NCI-H1048 (cell line): ENCODE data around the gene SCAF8.
"Not testable (repeated sequence)": the region's sequence is repeated elsewhere in the genome, so short reads cannot be mapped to it uniquely, and the experiment has no call there.

ENCODE experiments used
- DNase-seq: peaks from one replicate; lab custom pipeline; 2025; lab: John Stamatoyannopoulos, UW

The SCAF8 gene

DNA sequence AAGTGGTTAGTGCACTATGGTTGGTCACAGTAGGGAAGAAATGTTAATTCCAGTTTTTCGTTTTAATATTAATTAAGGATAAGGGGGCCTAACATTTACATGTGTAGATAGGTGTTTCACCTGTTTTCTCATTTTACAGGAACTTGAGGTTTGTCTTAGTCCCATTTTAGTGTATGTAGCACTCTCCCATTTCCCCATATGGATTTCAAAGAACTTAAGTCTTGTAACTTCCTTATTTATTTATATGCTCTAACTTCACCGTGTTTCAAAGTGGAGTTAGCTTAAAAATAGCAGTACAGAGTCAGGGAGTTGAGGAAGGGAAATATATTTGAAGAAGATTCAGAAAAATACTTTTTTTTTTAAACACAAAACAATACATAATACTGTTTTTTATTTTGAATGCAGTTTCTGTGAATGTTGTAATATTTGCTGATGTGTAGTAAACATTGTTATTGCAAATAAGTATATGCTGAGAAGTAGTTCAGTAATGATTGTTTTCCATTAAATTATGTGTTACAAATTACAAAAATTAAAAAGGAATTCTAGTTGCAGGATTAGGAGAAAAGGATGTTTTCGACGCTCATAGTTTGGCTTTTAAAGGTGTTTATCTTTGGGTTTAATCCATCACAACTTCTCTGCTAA is 3.5 kb downstream of the SCAF8 start:
- DNase-seq = no peak

- no peak for DNase-seq
Measured at GRCh38 chr6:154737424-154737823, 4.2 kb downstream of the SCAF8 start.

DNA sequence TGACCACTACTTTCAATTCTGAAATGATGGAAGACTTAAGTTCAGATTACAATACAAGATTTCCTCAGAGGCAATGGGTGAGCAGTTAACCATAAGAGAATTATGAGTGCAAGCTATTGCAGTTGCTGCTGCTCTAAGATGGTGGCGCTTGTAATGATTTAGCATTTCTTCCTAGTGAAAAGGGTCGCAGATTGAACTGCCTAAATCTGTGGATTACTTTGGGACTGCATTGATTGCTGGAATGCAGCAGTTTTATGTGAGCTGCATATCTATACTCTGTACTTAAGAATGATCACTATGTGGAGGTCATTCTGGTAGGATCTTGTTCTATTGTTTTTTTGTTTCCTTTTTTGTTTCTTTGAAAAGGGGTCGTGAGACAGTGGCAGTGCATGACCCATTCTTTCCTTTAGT is 5.3 kb downstream of the SCAF8 start:
- no peak for DNase-seq

DNA sequence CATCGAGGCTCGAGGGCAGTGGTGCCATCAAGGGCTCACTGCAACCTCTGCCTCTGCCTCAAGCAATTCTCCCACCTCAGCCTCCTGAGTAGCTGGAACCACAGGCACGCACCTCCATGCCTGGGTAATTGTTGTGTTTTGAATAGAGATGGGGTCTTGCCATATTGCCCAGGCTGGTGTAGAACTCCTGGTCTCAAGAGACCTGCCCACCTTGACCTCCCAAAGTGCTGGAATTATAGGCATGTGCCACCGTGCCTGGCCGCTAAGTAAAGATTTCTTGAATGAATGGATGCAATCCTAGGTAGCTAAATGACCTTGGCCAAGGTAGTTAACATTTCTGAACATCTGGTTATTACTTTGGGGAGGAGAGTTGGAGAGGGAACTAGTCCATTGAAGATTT is 7.4 kb downstream of the SCAF8 start:
- DNase-seq = no peak

GRCh38 chr6:154742891-154743290 is 9.7 kb downstream of the SCAF8 start:
- DNase-seq = no peak

DNA sequence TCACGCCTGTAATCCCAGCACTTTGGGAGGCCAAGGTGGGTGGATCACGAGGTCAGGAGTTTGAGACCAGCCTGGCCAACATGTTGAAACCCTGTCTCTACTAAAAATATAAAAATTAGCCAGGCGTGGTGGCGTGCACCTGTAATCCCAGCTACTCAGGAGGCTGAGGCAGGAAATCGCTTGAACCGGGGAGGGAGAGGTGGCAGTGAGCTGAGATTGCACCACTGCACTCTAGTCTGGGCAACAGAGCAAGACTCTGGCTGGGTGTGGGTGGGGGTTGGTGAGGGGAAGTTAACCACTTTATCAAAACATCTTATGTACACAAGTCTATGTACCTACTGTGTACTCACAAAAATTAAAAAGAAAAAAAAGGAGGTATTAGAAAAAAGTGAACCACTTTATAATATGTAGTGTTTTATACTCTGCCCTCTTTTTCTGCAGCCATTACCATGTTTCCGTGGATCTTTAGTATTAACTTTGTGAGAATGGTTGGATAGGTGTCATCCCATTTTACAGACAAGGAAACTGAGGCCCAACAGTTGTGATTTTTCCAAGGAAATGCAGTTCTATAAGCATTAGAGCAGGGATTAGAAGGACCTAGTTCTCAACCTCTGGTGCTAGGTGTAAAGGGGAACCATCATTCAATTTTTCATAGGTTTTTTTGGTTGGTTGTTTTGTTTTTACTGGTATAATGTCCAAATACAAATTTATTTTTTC is 11.0 kb downstream of the SCAF8 start:
- DNase-seq = not testable (repeated sequence)

GRCh38 chr6:154745243-154745642 is 12.0 kb downstream of the SCAF8 start:
- no peak for DNase-seq

GRCh38 chr6:154749341-154749740 is 16.1 kb downstream of the SCAF8 start:
- DNase-seq = no peak

DNA sequence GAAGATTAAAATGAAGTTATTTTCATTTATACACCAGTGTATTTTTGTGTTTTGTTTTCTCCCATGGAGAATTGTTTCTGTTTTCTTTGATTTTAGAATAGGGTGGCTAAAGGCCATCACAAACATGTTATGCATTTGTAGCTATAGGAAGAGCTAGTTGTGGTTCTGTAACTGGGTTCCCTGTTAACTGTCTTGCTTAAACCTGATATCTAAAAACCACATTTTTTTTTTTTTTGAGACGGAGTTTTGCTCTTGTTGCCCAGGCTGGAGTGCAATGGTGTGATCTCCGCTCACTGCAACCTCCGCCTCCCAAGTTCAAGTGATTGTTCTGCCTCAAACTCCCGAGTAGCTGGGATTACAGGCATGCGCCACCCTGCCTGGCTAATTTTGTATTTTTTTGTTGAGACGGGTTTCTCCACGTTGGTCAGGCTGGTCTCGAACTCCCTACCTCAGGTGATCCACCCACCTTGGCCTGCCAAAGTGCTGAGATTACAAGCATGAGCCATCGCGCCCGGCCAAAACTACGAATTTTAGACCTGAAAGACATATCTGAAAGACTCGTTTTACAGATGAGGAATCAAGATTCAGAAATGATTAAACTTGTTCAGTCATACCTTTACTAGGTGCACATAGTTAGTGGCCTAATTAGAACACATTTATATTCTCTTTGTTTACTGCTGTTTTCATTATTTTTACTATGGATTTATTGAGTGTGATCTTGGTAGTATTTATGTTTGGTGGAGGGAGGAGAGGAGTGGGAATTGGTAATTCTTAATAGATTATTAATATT is 18.0 kb downstream of the SCAF8 start:
- DNase-seq = no peak

GRCh38 chr6:154752022-154752421 is 18.8 kb downstream of the SCAF8 start:
- no peak for DNase-seq

- DNase-seq = no peak
Measured at GRCh38 chr6:154754152-154754551, 20.9 kb downstream of the SCAF8 start.

GRCh38 chr6:154757352-154758050 is 24.3 kb downstream of the SCAF8 start:
- DNase-seq = no peak

GRCh38 chr6:154758125-154758524 is 24.9 kb downstream of the SCAF8 start:
- no peak for DNase-seq

DNA sequence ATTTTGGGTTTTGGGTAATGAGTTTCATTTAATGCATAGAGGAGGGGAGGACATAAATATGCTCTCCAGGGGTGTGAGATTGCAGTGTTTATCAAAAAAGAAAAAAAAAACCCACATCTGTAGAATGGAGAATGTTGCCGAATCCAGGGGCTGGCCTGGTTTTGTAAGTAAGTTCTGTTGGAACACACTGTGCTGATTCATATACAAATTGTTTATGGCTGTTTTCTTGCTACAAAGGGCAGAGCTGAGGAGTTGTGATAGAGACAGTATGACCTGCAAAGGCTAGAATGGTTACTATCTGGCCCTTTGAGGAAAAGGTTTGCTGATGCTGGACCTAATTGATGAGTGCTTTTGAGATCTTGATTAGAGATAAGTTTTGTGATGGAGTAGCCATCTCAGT is 30.4 kb downstream of the SCAF8 start:
- DNase-seq = no peak

DNA sequence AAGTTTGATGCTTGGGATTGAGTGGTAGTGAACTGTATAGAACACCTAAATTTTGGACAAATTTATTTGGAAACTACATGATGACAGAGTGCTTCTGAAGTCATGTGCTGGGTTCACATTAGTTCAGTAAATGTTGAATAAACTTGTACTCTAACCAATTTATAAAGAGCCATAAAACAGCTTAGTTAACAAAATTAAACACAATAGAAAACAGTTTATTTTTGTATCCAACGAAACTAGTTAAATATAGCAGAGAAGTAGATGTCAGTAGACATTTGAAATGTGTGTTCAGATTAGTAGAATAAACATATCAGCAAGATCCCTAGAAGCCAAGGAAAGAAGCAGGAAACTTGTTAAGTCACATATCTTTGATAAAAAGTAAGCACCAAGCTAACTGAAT is 32.1 kb downstream of the SCAF8 start:
- DNase-seq = no peak

DNA sequence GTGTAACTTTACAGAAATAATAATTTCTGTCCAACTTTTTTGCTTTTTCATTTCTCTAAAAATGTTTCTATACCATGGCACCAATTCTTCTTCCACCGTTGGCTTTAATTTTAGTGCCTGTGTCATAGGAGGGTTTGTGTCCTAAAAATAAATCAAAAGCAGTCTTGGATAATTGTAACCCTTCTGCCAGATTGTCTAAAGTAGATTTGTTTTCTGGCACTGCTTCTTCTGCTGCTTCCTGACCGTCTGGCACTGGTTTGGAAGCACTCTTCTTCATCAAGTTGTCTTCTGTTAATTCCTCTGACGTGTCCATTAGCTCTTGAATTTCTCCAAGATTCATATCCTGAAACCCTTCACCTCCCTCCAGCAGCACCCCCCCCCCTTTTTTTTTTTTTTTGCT is 33.1 kb downstream of the SCAF8 start:
- DNase-seq = no peak

- no peak for DNase-seq
Measured at GRCh38 chr6:154767003-154767723, 33.9 kb downstream of the SCAF8 start.

DNA sequence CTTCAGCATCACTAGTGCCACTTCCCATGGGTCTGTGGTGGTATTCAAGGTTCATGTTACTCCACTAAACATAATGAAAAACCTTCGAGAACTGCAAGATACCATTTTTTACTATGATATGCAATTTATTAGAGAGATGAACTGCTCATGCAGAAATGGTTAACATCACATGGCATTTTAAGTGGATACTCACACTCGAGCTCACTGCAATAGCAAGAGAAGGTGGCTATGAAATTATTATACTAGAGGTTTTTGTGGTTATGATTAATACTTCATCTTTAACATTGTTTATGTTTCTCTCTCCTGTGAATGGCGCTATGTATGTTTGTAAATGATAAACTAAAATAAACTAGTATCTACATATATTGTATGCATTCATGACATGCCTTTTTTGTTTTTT is 35.1 kb downstream of the SCAF8 start:
- no peak for DNase-seq

DNA sequence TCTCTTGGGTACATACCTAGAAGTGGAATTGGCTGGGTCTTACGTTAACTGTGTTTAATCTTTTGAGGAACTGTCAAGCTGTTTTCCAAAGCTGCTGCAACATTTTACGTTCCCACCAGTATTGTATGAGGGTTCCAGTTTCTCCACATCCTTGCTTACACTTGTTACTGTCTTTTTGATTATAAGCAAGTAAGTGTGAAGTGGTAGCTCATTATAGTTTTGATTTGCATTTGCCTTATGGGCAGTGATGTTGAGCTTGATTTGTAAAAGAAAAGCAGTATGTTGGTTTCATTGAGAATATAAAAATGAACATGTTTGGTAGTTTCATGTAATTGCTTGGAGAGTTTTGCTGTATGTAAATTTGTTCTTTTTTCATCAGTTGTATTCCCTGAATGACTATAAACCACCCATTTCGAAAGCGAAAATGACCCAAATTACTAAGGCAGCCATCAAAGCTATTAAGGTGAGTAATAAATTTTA is 40.4 kb downstream of the SCAF8 start:
- DNase-seq = no peak

- not testable (repeated sequence) for DNase-seq
Measured at GRCh38 chr6:154779157-154779556, 45.9 kb downstream of the SCAF8 start.

DNA sequence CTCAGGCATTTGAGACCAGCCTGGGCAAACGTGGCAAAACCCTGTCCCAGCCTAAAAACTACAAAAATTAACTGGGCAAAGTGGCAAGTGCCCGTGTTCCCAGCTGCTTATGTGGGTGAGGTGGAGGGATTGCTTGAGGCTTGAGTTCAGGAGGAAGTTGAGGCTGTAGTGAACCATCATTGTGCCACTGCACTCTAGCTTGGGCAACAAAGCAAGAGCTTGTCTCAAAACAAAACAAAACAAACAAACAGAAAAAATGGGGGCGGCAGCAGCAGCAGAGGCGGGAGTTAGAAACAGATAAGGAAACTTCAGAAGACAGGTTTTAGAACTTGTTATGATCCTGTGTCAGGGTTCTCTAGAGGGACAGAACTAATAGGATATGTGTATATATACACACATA is 49.0 kb downstream of the SCAF8 start:
- no peak for DNase-seq

- DNase-seq = no peak
Measured at GRCh38 chr6:154783229-154783628, 50.0 kb downstream of the SCAF8 start.
